A549 (cell line): Measurements from ENCODE around the gene FUT8.

ENCODE experiments used
- EHMT2 ChIP-seq: fragments of 200-600 bp; sonication (generic); IDR thresholded peaks from 2 replicates; pipeline ENCODE4 v1.6.1; 2016; ENCODE audit warnings: antibody characterized with exemption, low read depth, mild to moderate bottlenecking, moderate library complexity
- JUN ChIP-seq, 2 experiments: fragments of >200 bp; sonication (Bioruptor Twin); formaldehyde crosslinking; IDR thresholded peaks; 2 replicates in 1 of 2; 3 replicates in 1 of 2; pipeline ENCODE4 v1.6.1; 2016 to 2017
- KDM1A ChIP-seq: fragments of 200-600 bp; sonication (generic); IDR thresholded peaks from 2 replicates; pipeline ENCODE4 v1.6.1; 2016; ENCODE audit warnings: low read depth, mild to moderate bottlenecking
- KDM5A ChIP-seq: fragments of 200-600 bp; sonication (generic); IDR thresholded peaks from 2 replicates; pipeline ENCODE4 v1.6.1; 2016; ENCODE audit warnings: antibody characterized with exemption, mild to moderate bottlenecking
- PHF8 ChIP-seq: fragments of 200-600 bp; sonication (generic); IDR thresholded peaks from 2 replicates; pipeline ENCODE4 v1.6.1; 2016; ENCODE audit warnings: low read depth, mild to moderate bottlenecking, antibody characterized with exemption, moderate library complexity, borderline replicate concordance
- TF ChIP-seq, protein P1 (sequence below): fragments of >200 bp; sonication (Bioruptor Twin); formaldehyde crosslinking; IDR thresholded peaks from 3 replicates; pipeline ENCODE4 v1.5.1; 2016
- TF ChIP-seq, protein P2 (sequence below): IDR thresholded peaks from 2 replicates; pipeline ENCODE4 v1.6.1; 2012
- TF ChIP-seq, protein P3 (sequence below): IDR thresholded peaks from 2 replicates; pipeline ENCODE4 v1.6.1; 2012; ENCODE audit warnings: low read depth, borderline replicate concordance

DNA sequence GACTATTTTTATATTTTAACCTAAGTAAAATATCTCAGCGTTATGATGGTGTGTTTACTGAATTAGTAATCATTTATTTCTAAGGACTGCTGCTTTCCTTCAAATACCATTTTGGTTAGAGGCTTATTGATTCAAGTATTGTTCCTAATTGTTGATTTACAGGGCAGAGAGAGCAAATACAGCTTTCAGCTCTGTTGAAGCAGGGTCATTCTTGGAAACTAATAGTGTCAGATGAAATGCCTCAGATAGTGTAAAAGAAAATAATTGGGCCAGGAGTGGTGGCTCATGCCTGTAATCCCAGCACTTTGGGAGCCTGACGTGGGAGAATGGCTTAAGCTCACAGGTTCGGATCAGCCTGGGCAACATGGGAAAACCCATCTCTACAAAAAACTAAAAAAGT lies 249.3 kb downstream of the FUT8 start:
- TF ChIP-seq, protein P1, sequence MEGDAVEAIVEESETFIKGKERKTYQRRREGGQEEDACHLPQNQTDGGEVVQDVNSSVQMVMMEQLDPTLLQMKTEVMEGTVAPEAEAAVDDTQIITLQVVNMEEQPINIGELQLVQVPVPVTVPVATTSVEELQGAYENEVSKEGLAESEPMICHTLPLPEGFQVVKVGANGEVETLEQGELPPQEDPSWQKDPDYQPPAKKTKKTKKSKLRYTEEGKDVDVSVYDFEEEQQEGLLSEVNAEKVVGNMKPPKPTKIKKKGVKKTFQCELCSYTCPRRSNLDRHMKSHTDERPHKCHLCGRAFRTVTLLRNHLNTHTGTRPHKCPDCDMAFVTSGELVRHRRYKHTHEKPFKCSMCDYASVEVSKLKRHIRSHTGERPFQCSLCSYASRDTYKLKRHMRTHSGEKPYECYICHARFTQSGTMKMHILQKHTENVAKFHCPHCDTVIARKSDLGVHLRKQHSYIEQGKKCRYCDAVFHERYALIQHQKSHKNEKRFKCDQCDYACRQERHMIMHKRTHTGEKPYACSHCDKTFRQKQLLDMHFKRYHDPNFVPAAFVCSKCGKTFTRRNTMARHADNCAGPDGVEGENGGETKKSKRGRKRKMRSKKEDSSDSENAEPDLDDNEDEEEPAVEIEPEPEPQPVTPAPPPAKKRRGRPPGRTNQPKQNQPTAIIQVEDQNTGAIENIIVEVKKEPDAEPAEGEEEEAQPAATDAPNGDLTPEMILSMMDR, result no peak
- TF ChIP-seq EHMT2 (no peak), JUN (IDR thresholded peaks at IDR 0.05) (no peak), KDM5A (no peak), KDM1A (no peak), PHF8 (no peak)
- TF ChIP-seq, protein P2, sequence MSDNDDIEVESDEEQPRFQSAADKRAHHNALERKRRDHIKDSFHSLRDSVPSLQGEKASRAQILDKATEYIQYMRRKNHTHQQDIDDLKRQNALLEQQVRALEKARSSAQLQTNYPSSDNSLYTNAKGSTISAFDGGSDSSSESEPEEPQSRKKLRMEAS, result no peak
- TF ChIP-seq, protein P3, sequence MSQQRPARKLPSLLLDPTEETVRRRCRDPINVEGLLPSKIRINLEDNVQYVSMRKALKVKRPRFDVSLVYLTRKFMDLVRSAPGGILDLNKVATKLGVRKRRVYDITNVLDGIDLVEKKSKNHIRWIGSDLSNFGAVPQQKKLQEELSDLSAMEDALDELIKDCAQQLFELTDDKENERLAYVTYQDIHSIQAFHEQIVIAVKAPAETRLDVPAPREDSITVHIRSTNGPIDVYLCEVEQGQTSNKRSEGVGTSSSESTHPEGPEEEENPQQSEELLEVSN, result no peak
